ENCODE data around the gene LRRC51.

- TF ChIP-seq POLR2AphosphoS5 (IDR thresholded peaks at IDR 0.05; ENCODE audit: low read depth, low read length), result no peak
- no peak for TF ChIP-seq TAF1 (IDR thresholded peaks at IDR 0.05; ENCODE audit: borderline replicate concordance, insufficient read depth, low read length)
- TF ChIP-seq FOXP2 (optimal IDR thresholded peaks at IDR 0.05; ENCODE audit: borderline replicate concordance, extremely low read depth, extremely low read length, insufficient read depth), result no peak
- no peak for TF ChIP-seq REST (IDR thresholded peaks at IDR 0.05; ENCODE audit: insufficient read depth in 1 of 2, low read depth in 2 of 2, low read length in 2 of 2)
- no peak for TF ChIP-seq SIN3A (IDR thresholded peaks at IDR 0.05; ENCODE audit: borderline replicate concordance, insufficient read depth, low read length)
Measured at GRCh38 chr11:72084076-72084475, 3.4 kb downstream of the LRRC51 start.
